GM12873 (cell line): ENCODE measurements around the gene TDRKH.

Experiments used
- TF ChIP-seq, protein P1 (sequence below): IDR thresholded peaks from 2 replicates; pipeline ENCODE4 v1.5.1; 2012; ENCODE audit warnings: low read depth, mild to moderate bottlenecking, moderate library complexity, low read length, control low read depth; ENCODE audit not compliant: insufficient read depth; ENCODE audit errors: missing control alignments

Gene TDRKH

GRCh38 chr1:151723726-151724370 is 66.5 kb downstream of the TDRKH start:
- TF ChIP-seq, protein P1, sequence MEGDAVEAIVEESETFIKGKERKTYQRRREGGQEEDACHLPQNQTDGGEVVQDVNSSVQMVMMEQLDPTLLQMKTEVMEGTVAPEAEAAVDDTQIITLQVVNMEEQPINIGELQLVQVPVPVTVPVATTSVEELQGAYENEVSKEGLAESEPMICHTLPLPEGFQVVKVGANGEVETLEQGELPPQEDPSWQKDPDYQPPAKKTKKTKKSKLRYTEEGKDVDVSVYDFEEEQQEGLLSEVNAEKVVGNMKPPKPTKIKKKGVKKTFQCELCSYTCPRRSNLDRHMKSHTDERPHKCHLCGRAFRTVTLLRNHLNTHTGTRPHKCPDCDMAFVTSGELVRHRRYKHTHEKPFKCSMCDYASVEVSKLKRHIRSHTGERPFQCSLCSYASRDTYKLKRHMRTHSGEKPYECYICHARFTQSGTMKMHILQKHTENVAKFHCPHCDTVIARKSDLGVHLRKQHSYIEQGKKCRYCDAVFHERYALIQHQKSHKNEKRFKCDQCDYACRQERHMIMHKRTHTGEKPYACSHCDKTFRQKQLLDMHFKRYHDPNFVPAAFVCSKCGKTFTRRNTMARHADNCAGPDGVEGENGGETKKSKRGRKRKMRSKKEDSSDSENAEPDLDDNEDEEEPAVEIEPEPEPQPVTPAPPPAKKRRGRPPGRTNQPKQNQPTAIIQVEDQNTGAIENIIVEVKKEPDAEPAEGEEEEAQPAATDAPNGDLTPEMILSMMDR, result no peak
